ENCODE results near the gene OTX1. TPM values are rescaled to one million over a fixed set of nuclear protein-coding genes. Genes with fewer than 3 reads are reported as not detected.

The OTX1 gene
- total and polyA plus RNA-seq, 2 of the 4 experiments (the other 2 are of a cell fraction) = 0.03 TPM; not detected in 1

- Histone ChIP-seq H2BK15ac (ENCODE audit: low read depth, low read length) (no peak overlapping the region), H2BK20ac (ENCODE audit: low read depth, low read length) (no peak overlapping the region), H4K20me1 (ENCODE audit: insufficient read depth, low read length) (no peaks in the 10 kb centered on the region), H3K4ac (ENCODE audit: low read depth, low read length) (no peak overlapping the region), H2BK5ac (ENCODE audit: low read depth, low read length, poor library complexity, severe bottlenecking) (no peak overlapping the region), H3K18ac (ENCODE audit: low read depth, low read length) (no peak overlapping the region), H3K27ac (ENCODE audit: insufficient read depth, low read length) (no peak overlapping the region), H3K4me2 (ENCODE audit: low read depth, low read length) (no peak overlapping the region), H3K27me3 (ENCODE audit: control insufficient read depth, insufficient read depth, low read length) (0 out of 2 replicates have a peak, but pooled peaks cover 1% of the 10 kb centered on the region), H2BK120ac (ENCODE audit: low read depth, low read length) (no peak overlapping the region), H4K8ac (ENCODE audit: low read depth in 2 of 2, low read length in 2 of 2) (no peak overlapping the region), H4K91ac (ENCODE audit: insufficient read depth, low read depth, low read length) (no peak overlapping the region), H3K9ac (ENCODE audit: low read depth, low read length) (no peak overlapping the region), H3K79me1 (ENCODE audit: low read depth in 1 of 2, low read length in 2 of 2) (no peaks in the 10 kb centered on the region), H3K56ac (ENCODE audit: extremely low read depth, insufficient read depth, low read length) (no peak overlapping the region), H2AK5ac (ENCODE audit: low read depth, low read length) (no peak overlapping the region), H4K5ac (ENCODE audit: low read depth, low read length) (no peak overlapping the region), H3K9me3 (ENCODE audit: control insufficient read depth, insufficient read depth, low read length) (no peaks in the 10 kb centered on the region), H3K14ac (replicated peaks; ENCODE audit: low read depth, low read length) (no peak overlapping the region), H3K4me1 (ENCODE audit: control insufficient read depth, insufficient read depth, low read length) (no peaks in the 10 kb centered on the region), H3K36me3 (ENCODE audit: control insufficient read depth, insufficient read depth, low read length) (no peaks in the 10 kb centered on the region), H3K23ac (ENCODE audit: low read depth, low read length) (no peak overlapping the region), H3K9me1 (ENCODE audit: insufficient read depth, low read length) (no peaks in the 10 kb centered on the region), H2AFZ (replicated peaks; ENCODE audit: low read length, poor library complexity) (no peak overlapping the region), H3K4me3 (ENCODE audit: insufficient read depth, low read depth, low read length) (no peak overlapping the region), H2AK9ac (replicated peaks; ENCODE audit: low read depth, low read length, poor library complexity) (no peak overlapping the region)
- BruUV-seq (replicated peaks) = no TSS peak
- TF ChIP-seq CHD1 (IDR thresholded peaks at IDR 0.05; ENCODE audit: low read depth, low read length) (no peak), CEBPB (IDR thresholded peaks at IDR 0.05; ENCODE audit: low read depth, low read length) (no peak), MAFK (IDR thresholded peaks at IDR 0.05; ENCODE audit: low read depth, low read length) (peak; percentile 26; the same call in 1 of the 2 replicates)
- CTCF ChIA-PET = interaction anchor here (1.0 kb wide), 1 partner anchor 11 kb away, joined by 3 read pairs; no protein-coding TSS in a partner anchor
- POLR2A ChIA-PET (ENCODE audit: unreplicated experiment) = no interaction called here
- in situ Hi-C loops (cut with MboI; ENCODE audit: low sequenced_read_pairs) (no loop called here), intact Hi-C loops (cut with micrococcal nuclease) (no loop called here), dilution Hi-C loops (cut with HindIII; ENCODE audit: low sequenced_read_pairs, unreplicated experiment) (no loop called here)
- no peak for ATAC-seq (ENCODE audit: low read depth)
- no CpG with 5 or more reads among the region's 1 CpG for WGBS, 2 experiments (ENCODE audit: extremely low coverage in 2 of 2, insufficient read length in 1 of 2)
- DNase-seq = no peak
Observed at GRCh38 chr2:63092857-63093256, 42.2 kb downstream of the OTX1 start.

All from IMR-90 (cell line).